ENCODE measurements around the gene VTI1A.
"Not testable (repeated sequence)": the region's sequence is repeated elsewhere in the genome, so short reads cannot be mapped to it uniquely, and the experiment has no call there.

The VTI1A gene

GRCh38 chr10:112467541-112468075 is 20.6 kb downstream of the VTI1A start:
- no peaks in the 10 kb centered on the region for H3K9me3 Mint-ChIP-seq (ENCODE audit: low read depth)
- H3K36me3 Mint-ChIP-seq: peaks cover 17% of the 10 kb centered on the region
- H3K27me3 Mint-ChIP-seq: no peaks in the 10 kb centered on the region
- H3K27ac Mint-ChIP-seq: no peak overlapping the region
- H3K4me3 Mint-ChIP-seq: no peak overlapping the region
- H3K4me1 Mint-ChIP-seq (ENCODE audit: low read depth): peaks cover 15% of the 10 kb centered on the region

GRCh38 chr10:112471878-112472487 is 25.0 kb downstream of the VTI1A start:
- peaks cover 10% of the 10 kb centered on the region for H3K4me1 Mint-ChIP-seq (ENCODE audit: low read depth)
- H3K9me3 Mint-ChIP-seq (ENCODE audit: low read depth): no peaks in the 10 kb centered on the region
- no peak overlapping the region for H3K4me3 Mint-ChIP-seq
- no peaks in the 10 kb centered on the region for H3K27me3 Mint-ChIP-seq
- no peak overlapping the region for H3K27ac Mint-ChIP-seq
- peaks cover 2% of the 10 kb centered on the region for H3K36me3 Mint-ChIP-seq

- H3K36me3 Mint-ChIP-seq: no peaks in the 10 kb centered on the region
- peaks cover 11% of the 10 kb centered on the region for H3K4me1 Mint-ChIP-seq (ENCODE audit: low read depth)
- H3K27ac Mint-ChIP-seq: no peak overlapping the region
- H3K4me3 Mint-ChIP-seq: no peak overlapping the region
- no peaks in the 10 kb centered on the region for H3K27me3 Mint-ChIP-seq
- no peaks in the 10 kb centered on the region for H3K9me3 Mint-ChIP-seq (ENCODE audit: low read depth)
Measured at GRCh38 chr10:112475575-112476218, 28.7 kb downstream of the VTI1A start.

- H3K4me1 Mint-ChIP-seq (ENCODE audit: low read depth): peaks cover 9% of the 10 kb centered on the region
- H3K9me3 Mint-ChIP-seq (ENCODE audit: low read depth): no peaks in the 10 kb centered on the region
- peaks cover 4% of the 10 kb centered on the region for H3K36me3 Mint-ChIP-seq
- no peak overlapping the region for H3K4me3 Mint-ChIP-seq
- H3K27ac Mint-ChIP-seq: no peak overlapping the region
- H3K27me3 Mint-ChIP-seq: no peaks in the 10 kb centered on the region
Measured at GRCh38 chr10:112481602-112482001, 34.6 kb downstream of the VTI1A start.

GRCh38 chr10:112484399-112484798 is 37.4 kb downstream of the VTI1A start:
- peaks cover 11% of the 10 kb centered on the region for H3K4me1 Mint-ChIP-seq (ENCODE audit: low read depth)
- no peaks in the 10 kb centered on the region for H3K9me3 Mint-ChIP-seq (ENCODE audit: low read depth)
- H3K27ac Mint-ChIP-seq: no peak overlapping the region
- H3K4me3 Mint-ChIP-seq: no peak overlapping the region
- peaks cover 11% of the 10 kb centered on the region for H3K36me3 Mint-ChIP-seq
- no peaks in the 10 kb centered on the region for H3K27me3 Mint-ChIP-seq

- no peak overlapping the region for H3K4me3 Mint-ChIP-seq
Measured at GRCh38 chr10:112487964-112488363, 40.9 kb downstream of the VTI1A start.

GRCh38 chr10:112490545-112490944 is 43.5 kb downstream of the VTI1A start:
- no peaks in the 10 kb centered on the region for H3K9me3 Mint-ChIP-seq (ENCODE audit: low read depth)
- H3K27me3 Mint-ChIP-seq: no peaks in the 10 kb centered on the region
- no peak overlapping the region for H3K27ac Mint-ChIP-seq
- H3K4me3 Mint-ChIP-seq: no peak overlapping the region
- H3K4me1 Mint-ChIP-seq (ENCODE audit: low read depth): peaks cover 10% of the 10 kb centered on the region
- peaks cover 10% of the 10 kb centered on the region for H3K36me3 Mint-ChIP-seq

More at GRCh38 chr10:112487964-112488363, 40.9 kb downstream of the VTI1A start:
- Mint-ChIP-seq H3K36me3 (peaks cover 15% of the 10 kb centered on the region), H3K27me3 (no peaks in the 10 kb centered on the region), H3K9me3 (ENCODE audit: low read depth) (no peaks in the 10 kb centered on the region), H3K4me1 (ENCODE audit: low read depth) (peaks cover 15% of the 10 kb centered on the region), H3K27ac (no peak overlapping the region)

GRCh38 chr10:112491144-112491543 is 44.1 kb downstream of the VTI1A start:
- Mint-ChIP-seq H3K27ac (no peak overlapping the region), H3K9me3 (ENCODE audit: low read depth) (no peaks in the 10 kb centered on the region), H3K4me3 (no peak overlapping the region), H3K27me3 (no peaks in the 10 kb centered on the region), H3K4me1 (ENCODE audit: low read depth) (peaks cover 10% of the 10 kb centered on the region), H3K36me3 (peaks cover 10% of the 10 kb centered on the region)

GRCh38 chr10:112492736-112493135 is 45.7 kb downstream of the VTI1A start:
- Mint-ChIP-seq H3K4me3 (no peak overlapping the region), H3K36me3 (peaks cover 8% of the 10 kb centered on the region), H3K27me3 (no peaks in the 10 kb centered on the region), H3K4me1 (ENCODE audit: low read depth) (peaks cover 16% of the 10 kb centered on the region), H3K9me3 (ENCODE audit: low read depth) (no peaks in the 10 kb centered on the region), H3K27ac (no peak overlapping the region)

- no peak overlapping the region for H3K27ac Mint-ChIP-seq
- H3K27me3 Mint-ChIP-seq: no peaks in the 10 kb centered on the region
- H3K9me3 Mint-ChIP-seq (ENCODE audit: low read depth): no peaks in the 10 kb centered on the region
- H3K4me1 Mint-ChIP-seq (ENCODE audit: low read depth): peaks cover 6% of the 10 kb centered on the region
- peaks cover 16% of the 10 kb centered on the region for H3K36me3 Mint-ChIP-seq
- no peak overlapping the region for H3K4me3 Mint-ChIP-seq
Measured at GRCh38 chr10:112497347-112497950, 50.4 kb downstream of the VTI1A start.

- Mint-ChIP-seq H3K9me3 (ENCODE audit: low read depth) (no peaks in the 10 kb centered on the region), H3K27ac (no peak overlapping the region), H3K36me3 (peaks cover 17% of the 10 kb centered on the region), H3K4me3 (no peak overlapping the region), H3K4me1 (ENCODE audit: low read depth) (peaks cover 6% of the 10 kb centered on the region), H3K27me3 (no peaks in the 10 kb centered on the region)
Measured at GRCh38 chr10:112498806-112499205, 51.8 kb downstream of the VTI1A start.

- H3K4me1 Mint-ChIP-seq (ENCODE audit: low read depth); H3K9me3 Mint-ChIP-seq (ENCODE audit: low read depth); H3K4me3 Mint-ChIP-seq; H3K27ac Mint-ChIP-seq; H3K27me3 Mint-ChIP-seq: not testable (repeated sequence)
- H3K36me3 Mint-ChIP-seq: peaks cover 17% of the 10 kb centered on the region
Measured at GRCh38 chr10:112499985-112500384, 53.0 kb downstream of the VTI1A start.

- Mint-ChIP-seq H3K4me1 (ENCODE audit: low read depth) (peaks cover 12% of the 10 kb centered on the region), H3K9me3 (ENCODE audit: low read depth) (no peaks in the 10 kb centered on the region), H3K4me3 (no peak overlapping the region), H3K27me3 (no peaks in the 10 kb centered on the region), H3K36me3 (peaks cover 14% of the 10 kb centered on the region), H3K27ac (no peak overlapping the region)
Measured at GRCh38 chr10:112502536-112502935, 55.5 kb downstream of the VTI1A start.

- H3K27ac Mint-ChIP-seq: no peak overlapping the region
- no peaks in the 10 kb centered on the region for H3K9me3 Mint-ChIP-seq (ENCODE audit: low read depth)
- H3K27me3 Mint-ChIP-seq: no peaks in the 10 kb centered on the region
- H3K4me3 Mint-ChIP-seq: no peak overlapping the region
- H3K4me1 Mint-ChIP-seq (ENCODE audit: low read depth): peaks cover 11% of the 10 kb centered on the region
- H3K36me3 Mint-ChIP-seq: peaks cover 14% of the 10 kb centered on the region
Measured at GRCh38 chr10:112503643-112504042, 56.6 kb downstream of the VTI1A start.

- Mint-ChIP-seq H3K27ac (no peak overlapping the region), H3K9me3 (ENCODE audit: low read depth) (peaks cover 6% of the 10 kb centered on the region), H3K27me3 (no peaks in the 10 kb centered on the region), H3K4me1 (ENCODE audit: low read depth) (peaks cover 21% of the 10 kb centered on the region), H3K36me3 (peaks cover 10% of the 10 kb centered on the region), H3K4me3 (no peak overlapping the region)
Measured at GRCh38 chr10:112507046-112507445, 60.0 kb downstream of the VTI1A start.

Measured in activated naive CD8-positive, alpha-beta T cell (primary cell).